GM12878 (cell line): Measurements from ENCODE around the gene LRRC55. TPM values are rescaled to one million over a fixed set of nuclear protein-coding genes. Genes with fewer than 3 reads are reported as not detected.

Experiments
- ATAC-seq: fragments of 200-7000 bp; cut with Tn5 transposase; 3 replicates; pipeline ENCODE4 v1.9.1; 2020; ENCODE audit warnings: mild to moderate bottlenecking, moderate library complexity
- BruUV-seq: library from RNA; stranded (reverse); fragments of 400-500 nt; replicated peaks from 2 replicates; lab custom pipeline; 2021; lab: Mats Ljungman, UMichigan
- CTCF ChIA-PET: fragments of 300-600 bp; sonication (Branson Sonifier 250); formaldehyde crosslinking; extraction: SDS; loops from one replicate; lab custom pipeline; 2021; ENCODE audit warnings: inconsistent platforms; lab: Yijun Ruan, JAX
- POLR2A ChIA-PET: fragments of 350-600 bp; formaldehyde crosslinking; extraction: SDS; loops from one replicate; lab custom pipeline; 2021; ENCODE audit warnings: inconsistent platforms; lab: Charles Lee
- RAD21 ChIA-PET: fragments of 300-600 bp; sonication (Branson Sonifier 250); formaldehyde crosslinking; loops from one replicate; lab custom pipeline; 2023; ENCODE audit warnings: antibody characterized with exemption; ENCODE audit not compliant: unreplicated experiment; lab: Charles Lee
- SMC1A ChIA-PET: fragments of 300-600 bp; sonication (Branson Sonifier 250); formaldehyde crosslinking; loops from one replicate; lab custom pipeline; 2023; ENCODE audit not compliant: unreplicated experiment, uncharacterized antibody; lab: Charles Lee
- DNase-seq: peaks from one replicate; pipeline ENCODE4 v3.0.0-alpha.2; 2011; ENCODE audit warnings: low read depth, low spot score
- FAIRE-seq: peaks from 3 replicates; lab custom pipeline; 2011; peaks lifted over from hg19 to GRCh38; lab: Jason Lieb, UNC
- H2AFZ ChIP-seq: 2 replicates; pipeline ENCODE4 v1.6.0; 2011; ENCODE audit warnings: low read depth, low read length, control low read depth; ENCODE audit not compliant: control insufficient read depth
- H3K27ac ChIP-seq: 2 replicates; pipeline ENCODE4 v1.5.1; 2011; ENCODE audit warnings: control low read depth; ENCODE audit not compliant: control insufficient read depth, insufficient read depth
- H3K27me3 ChIP-seq, 2 experiments: replicated peaks in 1 of 2; 2 replicates each; pipeline versions ENCODE4 v1.6.0 to v1.6.1; 2011; ENCODE audit warnings: low read length in 1 of 2; ENCODE audit not compliant: control insufficient read depth in 2 of 2, insufficient read depth in 2 of 2
- H3K36me3 ChIP-seq, 2 experiments: 2 replicates each; pipeline ENCODE4 v1.5.1; 2011; ENCODE audit warnings: low read length in 1 of 2; ENCODE audit not compliant: control insufficient read depth in 2 of 2, insufficient read depth in 2 of 2
- H3K4me1 ChIP-seq: 2 replicates; pipeline ENCODE4 v1.6.1; 2011; ENCODE audit warnings: mild to moderate bottlenecking, low read length, moderate library complexity, mixed read lengths; ENCODE audit not compliant: control insufficient read depth, insufficient read depth
- H3K4me2 ChIP-seq: 2 replicates; pipeline ENCODE4 v1.6.0; 2011; ENCODE audit warnings: control low read depth; ENCODE audit not compliant: control insufficient read depth, insufficient read depth
- H3K4me3 ChIP-seq: fragments of 200-600 bp; sonication (generic); 2 replicates; pipeline ENCODE4 v1.5.1; 2016
- H3K79me2 ChIP-seq: 2 replicates; pipeline ENCODE4 v1.6.0; 2011; ENCODE audit warnings: low read length; ENCODE audit not compliant: control insufficient read depth, insufficient read depth
- H3K9ac ChIP-seq: 2 replicates; pipeline ENCODE4 v1.8.0; 2011; ENCODE audit warnings: low read length, control low read depth, mixed read lengths; ENCODE audit not compliant: control insufficient read depth, insufficient read depth
- H3K9me3 ChIP-seq: replicated peaks from 3 replicates; pipeline ENCODE4 v1.5.1; 2011; ENCODE audit warnings: mild to moderate bottlenecking, low read length; ENCODE audit not compliant: control insufficient read depth, insufficient read depth
- H4K20me1 ChIP-seq: 2 replicates; pipeline ENCODE4 v1.6.0; 2011; ENCODE audit not compliant: control insufficient read depth, insufficient read depth
- CHD2 ChIP-seq: IDR thresholded peaks from 2 replicates; pipeline ENCODE4 v1.6.1; 2011; ENCODE audit warnings: low read depth, low read length, improper control_type of control experiment, borderline replicate concordance
- JUND ChIP-seq: IDR thresholded peaks from 2 replicates; pipeline ENCODE4 v1.6.1; 2012; ENCODE audit warnings: low read depth, mild to moderate bottlenecking, low read length, improper control_type of control experiment, moderate library complexity
- MEF2B ChIP-seq: fragments of 450-650 bp; IDR thresholded peaks from 2 replicates; pipeline ENCODE4 v1.6.1; 2018; ENCODE audit warnings: mild to moderate bottlenecking, moderate library complexity; ENCODE audit not compliant: partially characterized antibody, poor library complexity, severe bottlenecking
- NBN ChIP-seq: fragments of 450-650 bp; IDR thresholded peaks from 2 replicates; pipeline ENCODE4 v1.6.1; 2016
- NFYA ChIP-seq: IDR thresholded peaks from 2 replicates; pipeline ENCODE4 v1.6.1; 2011; ENCODE audit warnings: low read depth, mild to moderate bottlenecking, low read length, improper control_type of control experiment, borderline replicate concordance
- POU2F2 ChIP-seq: IDR thresholded peaks from 3 replicates; pipeline ENCODE4 v1.6.1; 2011; ENCODE audit warnings: low read depth, mild to moderate bottlenecking, low read length, borderline replicate concordance
- TBL1XR1 ChIP-seq: IDR thresholded peaks from 2 replicates; pipeline ENCODE4 v1.6.1; 2012; ENCODE audit warnings: low read depth, low read length, improper control_type of control experiment
- WGBS: methylation state at CpG from one replicate; pipeline ENCODE4 v1.1.6; 2016; ENCODE audit warnings: low lambda C conversion rate; ENCODE audit not compliant: insufficient replicate concordance, insufficient coverage; ENCODE audit errors: missing lambda C conversion rate; 5-methylcytosine and 5-hydroxymethylcytosine counted together
- in situ Hi-C: fragments of 300-500 bp; cut with MboI; formaldehyde crosslinking; loops from 9 replicates; pipeline ENCODE4 v1.14.3; 2018; ENCODE audit warnings: mixed read lengths
- intact Hi-C: fragments of 100-400 bp; cut with micrococcal nuclease; formaldehyde crosslinking; loops from one replicate; pipeline ENCODE4 v1.14.2; 2022; ENCODE audit not compliant: unreplicated experiment
- polyA plus RNA-seq, 11 experiments: library from polyadenylated mRNA; depleted of rRNA in 4 of 11; unstranded in 6 of 11; stranded (reverse) in 5 of 11; fragments of >200 nt; fragmentation: Nextera tagmentation in 4 of 11; fragmentation: Illumina TruSeq in 1 of 11; extraction: Ambion mirVana in 4 of 11; extraction: Trizol in 1 of 11; gene quantifications; 1 replicate in 1 of 11; 2 replicates in 10 of 11; pipeline versions ENCODE4 v1.2.1 to v1.2.3, GENCODE V29; 2011 to 2016; ENCODE audit warnings: inconsistent platforms in 2 of 11, missing spikeins in 2 of 11, low read depth in 1 of 11
- total RNA-seq, 4 experiments: library from RNA; depleted of rRNA in 3 of 4; stranded (reverse); fragments of >200 nt in 3 of 4; fragmentation: Illumina TruSeq in 1 of 4; extraction: Trizol in 1 of 4; gene quantifications; 2 replicates each; pipeline versions ENCODE4 v1.2.1 to v1.2.3, GENCODE V29; 2013 to 2021

Gene LRRC55
- total and polyA plus RNA-seq, 10 of the 15 experiments (the other 5 are each of a cell fraction or from before 2014, with no cell fraction given) = 0.01 to 0.04 TPM; not detected in 8

- TF ChIP-seq POU2F2 (no peak), JUND (no peak), NFYA (no peak)
Observed at GRCh38 chr11:57133366-57134038, 48.3 kb upstream of the LRRC55 start (continued).

- WGBS = 0% methylated on average over 1 of the region's 1 CpG
- CTCF ChIA-PET = interaction anchor here (0.6 to 1.4 kb wide), 2 partner anchors 90 to 115 kb away, joined by 3 to 10 read pairs; no protein-coding TSS in a partner anchor
- no peak overlapping the region for H2AFZ ChIP-seq
- FAIRE-seq = no peak
- in situ Hi-C loops (no loop called here), intact Hi-C loops (no loop called here)
- no peak overlapping the region for H3K9ac ChIP-seq
- no peak overlapping the region for H3K4me3 ChIP-seq
- DNase-seq = no peak
- H3K79me2 ChIP-seq = no peaks in the 10 kb centered on the region
- no peak for ATAC-seq
- H3K4me2 ChIP-seq = no peak overlapping the region
- no peaks in the 10 kb centered on the region for H3K27me3 ChIP-seq
- RAD21 ChIA-PET = interaction anchor here (1.4 kb wide), 1 partner anchor 114 kb away, joined by 4 read pairs; no protein-coding TSS in a partner anchor
- TF ChIP-seq NBN (no peak), TBL1XR1 (no peak), MEF2B (no peak), CHD2 (no peak)
- POLR2A ChIA-PET = no interaction called here
- H3K36me3 ChIP-seq = no peaks in the 10 kb centered on the region
- no TSS peak for BruUV-seq
- H3K4me1 ChIP-seq = no peaks in the 10 kb centered on the region
- SMC1A ChIA-PET = no interaction called here
- H4K20me1 ChIP-seq = no peaks in the 10 kb centered on the region
- H3K27ac ChIP-seq = no peak overlapping the region
- H3K9me3 ChIP-seq = no peaks in the 10 kb centered on the region
Observed at GRCh38 chr11:57134284-57134683, 47.5 kb upstream of the LRRC55 start.
